AG04450 (cell line): ENCODE measurements around the gene HK1. TPM values are rescaled to one million over a fixed set of nuclear protein-coding genes. Genes with fewer than 3 reads are reported as not detected.

ENCODE experiments used
- CTCF ChIA-PET: fragments of 300-600, 350-600 bp; formaldehyde crosslinking; extraction: SDS; loops from one replicate; lab custom pipeline; 2022; ENCODE audit warnings: antibody characterized with exemption, inconsistent platforms; lab: Charles Lee
- POLR2A ChIA-PET: fragments of 350-600 bp; formaldehyde crosslinking; extraction: SDS; loops from one replicate; lab custom pipeline; 2021; ENCODE audit warnings: antibody characterized with exemption, inconsistent platforms; lab: Yijun Ruan, JAX
- DNase-seq: peaks from one replicate; pipeline ENCODE4 v3.0.0-alpha.2; 2011; ENCODE audit warnings: low read depth, low spot score
- H3K27ac ChIP-seq: one replicate; pipeline ENCODE4 v1.5.1; 2012; ENCODE audit warnings: low read depth, low read length, control low read depth
- H3K27me3 ChIP-seq: one replicate; pipeline ENCODE4 v1.6.0; 2012; ENCODE audit warnings: low read length; ENCODE audit not compliant: control insufficient read depth, insufficient read depth
- H3K4me3 ChIP-seq: 2 replicates; pipeline ENCODE4 v1.5.1; 2011; ENCODE audit warnings: mild to moderate bottlenecking, low read depth, low read length, control low read depth
- H3K9me3 ChIP-seq: 2 replicates; pipeline ENCODE4 v1.5.1; 2012; ENCODE audit warnings: low read length; ENCODE audit not compliant: control insufficient read depth, insufficient read depth
- CTCF ChIP-seq: IDR thresholded peaks from 2 replicates; pipeline ENCODE4 v1.5.1; 2011; ENCODE audit warnings: low read depth, low read length, control low read depth, inconsistent platforms
- polyA plus RNA-seq: library from polyadenylated mRNA; depleted of rRNA; stranded (reverse); fragments of >200 nt; gene quantifications from 2 replicates; pipeline ENCODE4 v1.2.3, GENCODE V29; 2011

The HK1 gene
- polyA plus RNA-seq, 1 experiment: 31.9 TPM

DNA sequence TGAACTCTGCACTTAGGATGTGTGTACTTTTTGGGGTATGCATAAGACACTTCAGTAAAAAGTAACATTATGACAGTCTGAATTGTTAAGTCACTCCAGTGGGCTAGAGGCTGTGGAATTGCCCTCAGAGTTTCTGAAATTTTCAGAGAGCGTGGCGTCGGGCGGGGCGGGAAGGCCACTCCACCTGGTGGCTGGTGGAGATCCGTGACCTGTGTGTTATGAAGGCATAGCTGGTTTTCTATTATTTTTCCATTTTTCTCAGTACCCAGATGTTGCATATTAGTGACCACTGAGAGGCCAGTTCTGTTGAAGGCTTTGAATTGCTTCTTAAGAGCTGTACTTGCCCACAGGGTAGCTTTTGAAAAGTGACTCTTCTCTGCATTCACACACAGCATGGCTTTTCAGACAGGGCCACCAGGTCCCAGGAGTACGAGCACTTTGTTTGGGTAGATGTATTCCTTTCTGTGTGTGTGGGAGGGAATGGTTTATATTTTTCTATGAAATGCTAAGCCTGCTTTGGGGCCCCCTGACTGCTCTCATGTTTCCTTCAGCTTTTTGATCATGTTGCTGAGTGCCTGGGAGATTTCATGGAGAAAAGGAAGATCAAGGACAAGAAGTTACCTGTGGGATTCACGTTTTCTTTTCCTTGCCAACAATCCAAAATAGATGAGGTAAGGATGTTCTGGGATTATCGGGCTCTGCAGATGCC, 86.1 kb downstream of the HK1 start:
- H3K9me3 ChIP-seq: no peaks in the 10 kb centered on the region
- no peak for DNase-seq
- CTCF ChIA-PET: interaction anchor here (1.2 to 1.5 kb wide), 2 partner anchors 19 to 43 kb away, joined by 3 read pairs; no protein-coding TSS in a partner anchor
- no peaks in the 10 kb centered on the region for H3K27me3 ChIP-seq
- TF ChIP-seq CTCF: no peak
- POLR2A ChIA-PET: interaction anchor here (0.7 kb wide), 1 partner anchor 19 kb away, joined by 3 read pairs; no protein-coding TSS in a partner anchor
- H3K27ac ChIP-seq: peak overlapping the region; percentile 40
- no peak overlapping the region for H3K4me3 ChIP-seq

DNA sequence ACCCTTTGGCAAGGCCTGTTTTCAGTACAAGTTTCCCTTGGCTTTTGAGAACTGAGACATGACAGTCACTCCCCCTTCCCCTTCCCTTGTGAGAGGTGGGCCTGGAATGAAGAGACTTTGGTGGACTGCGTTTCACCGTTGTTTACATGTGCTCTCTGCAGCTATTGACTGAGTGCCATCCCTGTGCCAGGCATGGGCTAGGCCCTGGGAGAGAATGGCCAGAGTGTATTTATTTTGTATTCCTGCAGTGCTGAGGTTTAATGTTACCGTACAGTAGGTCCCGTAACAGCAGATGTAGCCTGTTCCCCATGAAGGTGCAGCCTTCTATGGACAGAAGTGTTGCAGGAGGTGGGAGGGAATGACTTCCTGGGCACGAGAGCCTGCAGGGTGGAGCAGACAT, 88.4 kb downstream of the HK1 start:
- ChIA-PET POLR2A (interaction anchor here (0.5 kb wide), 1 partner anchor 8 kb away, joined by 3 read pairs; no protein-coding TSS in a partner anchor), CTCF (no interaction called here)
- TF ChIP-seq CTCF: no peak

DNA sequence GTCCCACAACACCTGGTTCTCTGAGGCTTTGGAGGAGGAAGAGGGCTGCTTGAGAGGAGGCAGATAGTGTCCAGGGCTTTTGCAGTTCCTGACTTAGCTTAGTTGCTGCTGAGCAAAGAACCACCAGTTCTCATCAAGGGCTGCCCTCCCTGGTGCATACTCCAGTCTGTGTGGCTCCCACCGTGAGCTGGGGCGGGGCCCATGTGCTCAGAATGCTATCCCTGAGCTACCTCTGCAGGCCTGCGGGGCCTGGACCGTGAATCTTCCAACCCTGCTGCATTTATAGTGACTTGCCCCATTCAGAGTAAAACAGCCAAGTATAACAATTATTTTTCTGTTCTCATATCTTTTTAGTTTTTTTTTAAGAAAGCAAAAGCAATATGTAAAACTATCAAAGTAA, 89.2 kb downstream of the HK1 start:
- ChIA-PET CTCF (no interaction called here), POLR2A (no interaction called here)
- H3K9me3 ChIP-seq: no peaks in the 10 kb centered on the region
- no peak overlapping the region for H3K4me3 ChIP-seq
- TF ChIP-seq CTCF: no peak
- no peak for DNase-seq
- H3K27ac ChIP-seq: no peak overlapping the region
- H3K27me3 ChIP-seq: no peaks in the 10 kb centered on the region

More for the DNA sequence above, 88.4 kb downstream of the HK1 start:
- DNase-seq: no peak
- Histone ChIP-seq H3K9me3 (no peaks in the 10 kb centered on the region), H3K4me3 (no peak overlapping the region), H3K27ac (no peak overlapping the region), H3K27me3 (no peaks in the 10 kb centered on the region)

DNA sequence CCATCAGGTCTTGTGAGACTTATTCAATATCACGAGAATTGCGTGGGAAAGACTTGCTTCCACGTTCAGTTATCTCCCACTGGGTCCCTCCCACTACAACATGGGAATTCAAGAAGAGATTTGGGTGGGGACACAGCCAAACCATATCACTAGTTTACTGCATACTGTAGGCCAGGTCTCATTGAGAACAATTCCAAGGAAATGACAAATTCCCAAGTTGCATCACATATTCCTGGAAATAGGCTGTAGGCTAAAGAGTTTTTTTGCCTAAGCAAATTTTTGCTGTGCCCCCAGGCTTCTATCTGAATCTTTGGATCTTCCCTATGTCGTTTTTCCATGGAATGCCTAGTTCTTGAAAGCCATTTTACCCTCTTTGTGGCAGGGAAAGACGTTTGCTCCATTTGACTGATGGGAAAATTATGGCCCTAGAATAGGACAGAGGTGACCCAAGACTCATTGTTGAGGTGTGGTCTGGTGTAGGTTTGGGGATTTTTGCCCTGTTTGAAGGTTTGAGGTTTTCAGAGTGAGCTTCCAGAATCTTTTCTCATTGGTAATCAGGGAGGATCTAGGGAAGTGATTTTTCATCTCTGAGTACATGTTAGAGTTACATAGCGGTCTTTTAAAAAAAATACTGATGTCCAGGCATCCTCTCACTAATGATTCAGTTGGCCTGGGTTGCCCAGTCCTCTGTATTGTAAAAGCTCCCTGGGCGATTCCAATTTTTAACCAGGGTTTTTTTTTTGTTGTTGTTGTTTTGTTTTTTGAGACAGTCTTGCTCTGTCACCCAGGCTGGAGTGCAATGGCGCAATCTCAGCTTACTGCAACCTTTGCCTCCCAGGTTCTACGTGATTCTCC, 94.1 kb downstream of the HK1 start:
- Histone ChIP-seq H3K9me3 (no peaks in the 10 kb centered on the region; the same call in 1 of the 2 replicates), H3K27me3 (no peaks in the 10 kb centered on the region), H3K4me3 (no peak overlapping the region), H3K27ac (no peak overlapping the region)
- DNase-seq: no peak
- ChIA-PET CTCF (interaction anchor here (0.6 kb wide), 1 partner anchor 133 kb away, joined by 4 read pairs; no protein-coding TSS in a partner anchor), POLR2A (no interaction called here)
- no peak for TF ChIP-seq CTCF

- TF ChIP-seq CTCF: no peak
- POLR2A ChIA-PET: no interaction called here
- no peak for DNase-seq
- H3K4me3 ChIP-seq: no peak overlapping the region
- H3K27me3 ChIP-seq: no peaks in the 10 kb centered on the region
- CTCF ChIA-PET: no interaction called here
- H3K9me3 ChIP-seq: no peaks in the 10 kb centered on the region; the same call in 1 of the 2 replicates
- no peak overlapping the region for H3K27ac ChIP-seq
These were observed 95.9 kb downstream of the HK1 start for GRCh38 chr10:69374242-69374641.
